Measurements from ENCODE around the gene EFHD2.

- TF ChIP-seq POLR2A (IDR thresholded peaks at IDR 0.05; ENCODE audit: borderline replicate concordance, extremely low read depth, insufficient read depth, insufficient read length): no peak
- TF ChIP-seq CTCF (IDR thresholded peaks at IDR 0.05 in 2 of 3, conservative IDR thresholded peaks at IDR 0.05 in 1 of 3; ENCODE audit: borderline replicate concordance in 1 of 3, insufficient read depth in 1 of 3, low read depth in 2 of 3, low read length in 2 of 3): no peak
- no peak for TF ChIP-seq ATF3 (IDR thresholded peaks at IDR 0.05)
- no peak for TF ChIP-seq POLR2AphosphoS5 (IDR thresholded peaks at IDR 0.05; ENCODE audit: low read depth, low read length)
- no peak for TF ChIP-seq JUND (IDR thresholded peaks at IDR 0.05)
- no peak for TF ChIP-seq CEBPB (IDR thresholded peaks at IDR 0.05; ENCODE audit: low read depth)
These were observed 35.9 kb downstream of the EFHD2 start for GRCh38 chr1:15445390-15446122.

All from HCT116 (cell line).